GM23338 (cell line): Measurements from ENCODE around the gene MAP3K10. TPM values are rescaled to one million over a fixed set of nuclear protein-coding genes. Genes with fewer than 3 reads are reported as not detected.

Source experiments
- ATAC-seq: fragments of 200-7000 bp; cut with Tn5 transposase; 3 replicates; pipeline ENCODE4 v1.9.1; 2020
- DNase-seq: peaks from one replicate; pipeline ENCODE4 v3.0.0-alpha.2; 2015; ENCODE audit warnings: low spot score
- H2AFZ ChIP-seq: fragments of 200-600 bp; sonication (generic); 2 replicates; pipeline ENCODE4 v1.8.0; 2016; ENCODE audit warnings: antibody characterized with exemption, mild to moderate bottlenecking, moderate library complexity
- H3F3A ChIP-seq: fragments of 200-600 bp; sonication (generic); replicated peaks from 2 replicates; pipeline ENCODE4 v1.8.0; 2017; ENCODE audit warnings: antibody characterized with exemption, mixed run types, low read depth
- H3K27ac ChIP-seq: fragments of 200-600 bp; sonication (generic); 2 replicates; pipeline ENCODE4 v1.6.1; 2016; ENCODE audit warnings: low read depth
- H3K27me3 ChIP-seq: fragments of 200-600 bp; sonication (generic); 2 replicates; pipeline ENCODE4 v1.8.0; 2016; ENCODE audit warnings: mild to moderate bottlenecking, mixed run types, moderate library complexity; ENCODE audit not compliant: insufficient read depth
- H3K36me3 ChIP-seq: fragments of 200-600 bp; sonication (generic); 2 replicates; pipeline ENCODE4 v1.8.0; 2016; ENCODE audit warnings: mild to moderate bottlenecking; ENCODE audit not compliant: insufficient read depth
- H3K4me1 ChIP-seq: fragments of 200-600 bp; sonication (generic); 2 replicates; pipeline ENCODE4 v1.8.0; 2016; ENCODE audit warnings: mild to moderate bottlenecking, moderate library complexity; ENCODE audit not compliant: insufficient read depth
- H3K4me2 ChIP-seq: fragments of 200-600 bp; sonication (generic); 2 replicates; pipeline ENCODE4 v1.7.1; 2017; ENCODE audit warnings: mixed run types
- H3K4me3 ChIP-seq: fragments of 200-600 bp; sonication (generic); 2 replicates; pipeline ENCODE4 v1.6.1; 2016; ENCODE audit warnings: mixed run types
- H3K79me2 ChIP-seq: fragments of 200-600 bp; sonication (generic); replicated peaks from 2 replicates; pipeline ENCODE4 v1.8.0; 2017; ENCODE audit warnings: mild to moderate bottlenecking; ENCODE audit not compliant: insufficient read depth
- H3K9me2 ChIP-seq: fragments of 200-600 bp; sonication (generic); 2 replicates; pipeline ENCODE4 v1.8.0; 2017; ENCODE audit not compliant: insufficient read depth
- H4K20me1 ChIP-seq: fragments of 200-600 bp; sonication (generic); replicated peaks from 2 replicates; pipeline ENCODE4 v1.8.0; 2017; ENCODE audit warnings: mild to moderate bottlenecking; ENCODE audit not compliant: insufficient read depth
- H3K27ac Mint-ChIP-seq: 2 replicates; pipeline ENCODE4 v1.8.0; 2020; ENCODE audit warnings: inconsistent platforms, mild to moderate bottlenecking, moderate library complexity, mixed read lengths
- H3K27me3 Mint-ChIP-seq: 3 replicates; pipeline ENCODE4 v1.8.0; 2022; ENCODE audit warnings: low read depth, mild to moderate bottlenecking, moderate library complexity, mixed read lengths, inconsistent platforms; ENCODE audit not compliant: insufficient read depth, poor library complexity
- H3K36me3 Mint-ChIP-seq: 3 replicates; pipeline ENCODE4 v1.8.0; 2021; ENCODE audit warnings: low read depth, mild to moderate bottlenecking, inconsistent platforms, moderate library complexity, mixed read lengths
- H3K4me1 Mint-ChIP-seq: 3 replicates; pipeline ENCODE4 v1.8.0; 2020; ENCODE audit warnings: mild to moderate bottlenecking, inconsistent platforms, mixed read lengths
- H3K4me3 Mint-ChIP-seq: 3 replicates; pipeline ENCODE4 v1.8.0; 2021; ENCODE audit warnings: moderate library complexity, mild to moderate bottlenecking, inconsistent platforms, mixed read lengths
- H3K9me3 Mint-ChIP-seq: 3 replicates; pipeline ENCODE4 v1.8.0; 2020; ENCODE audit warnings: moderate library complexity, mild to moderate bottlenecking, inconsistent platforms, mixed read lengths
- CREB1 ChIP-seq: fragments of 250-450 bp; sonication (Bioruptor Pico); IDR thresholded peaks from 2 replicates; pipeline ENCODE4 v1.5.0; 2020; ENCODE audit warnings: low read depth, mild to moderate bottlenecking, moderate library complexity
- CTCF ChIP-seq, 2 experiments: fragments of 200-600 bp in 1 of 2; sonication (generic) in 1 of 2; conservative IDR thresholded peaks; 2 replicates each; pipeline versions ENCODE4 v1.5.1 to v1.6.1; 2016 to 2017; ENCODE audit warnings: antibody characterized with exemption in 2 of 2, low read depth in 2 of 2, mild to moderate bottlenecking in 2 of 2, moderate library complexity in 1 of 2
- ETS1 ChIP-seq: IDR thresholded peaks from 2 replicates; pipeline ENCODE4 v1.6.1; 2016; ENCODE audit warnings: antibody characterized with exemption
- EZH2 ChIP-seq: fragments of 200-600 bp; sonication (generic); IDR thresholded peaks from one replicate; pipeline ENCODE4 v1.8.0; 2017; ENCODE audit warnings: antibody characterized with exemption, mild to moderate bottlenecking, low read depth; ENCODE audit not compliant: unreplicated experiment
- EZH2phosphoT487 ChIP-seq: fragments of 200-600 bp; sonication (generic); IDR thresholded peaks from one replicate; pipeline ENCODE4 v1.8.1; 2018; ENCODE audit warnings: antibody characterized with exemption; ENCODE audit not compliant: unreplicated experiment
- JUNB ChIP-seq: IDR thresholded peaks from one replicate; pipeline ENCODE4 v1.6.1; 2016; ENCODE audit warnings: antibody characterized with exemption; ENCODE audit not compliant: unreplicated experiment
- NANOG ChIP-seq: IDR thresholded peaks from 2 replicates; pipeline ENCODE4 v1.6.1; 2016; ENCODE audit warnings: antibody characterized with exemption, borderline replicate concordance
- POLR2AphosphoS5 ChIP-seq: IDR thresholded peaks from 2 replicates; pipeline ENCODE4 v1.6.1; 2016; ENCODE audit warnings: antibody characterized with exemption, low read depth
- REST ChIP-seq: IDR thresholded peaks from one replicate; pipeline ENCODE4 v1.6.1; 2018; ENCODE audit warnings: antibody characterized with exemption; ENCODE audit not compliant: unreplicated experiment
- STAT1 ChIP-seq: IDR thresholded peaks from one replicate; pipeline ENCODE4 v1.6.1; 2016; ENCODE audit warnings: antibody characterized with exemption; ENCODE audit not compliant: unreplicated experiment
- ZNF114 ChIP-seq: fragments of 250-450 bp; sonication (Bioruptor Pico); IDR thresholded peaks from 2 replicates; pipeline ENCODE4 v1.5.0; 2020; ENCODE audit warnings: mild to moderate bottlenecking, moderate library complexity
- ZNF462 ChIP-seq: fragments of 250-450 bp; sonication (Bioruptor Pico); IDR thresholded peaks from 2 replicates; pipeline ENCODE4 v1.5.0; 2020; ENCODE audit warnings: mild to moderate bottlenecking, moderate library complexity
- polyA plus RNA-seq: library from polyadenylated mRNA; unstranded; fragments of >200 nt; fragmentation: Nextera tagmentation; extraction: Ambion mirVana; gene quantifications from 2 replicates; pipeline ENCODE4 v1.2.1, GENCODE V29; 2016
- total RNA-seq: library from RNA; depleted of rRNA; stranded (reverse); fragments of >200 nt; shearing (Covaris generic); gene quantifications from 2 replicates; pipeline ENCODE4 v1.2.3, GENCODE V29; 2014

Gene MAP3K10
- total and polyA plus RNA-seq, 2 experiments from 2014 or later, result 5.9 to 13.7 TPM

- H4K20me1 ChIP-seq, result no peaks in the 10 kb centered on the region
- no peaks in the 10 kb centered on the region for H3K27me3 ChIP-seq
- H3K9me2 ChIP-seq, result no peaks in the 10 kb centered on the region
- 0 out of 2 replicates have a peak, but pooled peaks cover 3% of the 10 kb centered on the region for H3K36me3 ChIP-seq
- H3K4me3 ChIP-seq, result no peak overlapping the region
- H3K27ac Mint-ChIP-seq, result no peak overlapping the region
- H3K27ac ChIP-seq, result no peak overlapping the region
- no peaks in the 10 kb centered on the region; the same call in 2 of the 3 replicates for H3K9me3 Mint-ChIP-seq
- DNase-seq, result no peak
- H2AFZ ChIP-seq, result no peak overlapping the region
- TF ChIP-seq STAT1 (no peak), ETS1 (no peak), EZH2 (no peak), POLR2AphosphoS5 (no peak), CTCF (conservative IDR thresholded peaks at IDR 0.05; ENCODE audit: low read depth in 2 of 2) (no peak), ZNF462 (no peak), EZH2phosphoT487 (no peak), CREB1 (CRISPR knock-in tag) (no peak), NANOG (no peak), ZNF114 (CRISPR knock-in tag) (no peak), REST (no peak), JUNB (no peak)
- H3K4me2 ChIP-seq, result no peak overlapping the region
- H3K4me1 Mint-ChIP-seq, result peaks cover 6% of the 10 kb centered on the region
- ATAC-seq, result no peak
- H3K27me3 Mint-ChIP-seq, result peaks cover 4% of the 10 kb centered on the region
- H3F3A ChIP-seq, result no peaks in the 10 kb centered on the region
- H3K4me3 Mint-ChIP-seq, result no peak overlapping the region
- no peaks in the 10 kb centered on the region for H3K79me2 ChIP-seq
- H3K4me1 ChIP-seq, result no peaks in the 10 kb centered on the region
- peaks cover 6% of the 10 kb centered on the region; the same call in 2 of the 3 replicates for H3K36me3 Mint-ChIP-seq
These were observed 9.3 kb downstream of the MAP3K10 start for GRCh38 chr19:40200341-40201099.
